CD4-positive, alpha-beta T cell treated with Interleukin-4 for 4 hours (primary cell): Measurements from ENCODE around the gene PRM1.
A peak's percentile ranks its signal among the peaks of the same experiment; 100 is the strongest.

ENCODE experiments used
- DNase-seq: peaks from one replicate; pipeline ENCODE4 v3.0.0-alpha.2; 2020

PRM1 gene, protein sequence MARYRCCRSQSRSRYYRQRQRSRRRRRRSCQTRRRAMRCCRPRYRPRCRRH

DNA sequence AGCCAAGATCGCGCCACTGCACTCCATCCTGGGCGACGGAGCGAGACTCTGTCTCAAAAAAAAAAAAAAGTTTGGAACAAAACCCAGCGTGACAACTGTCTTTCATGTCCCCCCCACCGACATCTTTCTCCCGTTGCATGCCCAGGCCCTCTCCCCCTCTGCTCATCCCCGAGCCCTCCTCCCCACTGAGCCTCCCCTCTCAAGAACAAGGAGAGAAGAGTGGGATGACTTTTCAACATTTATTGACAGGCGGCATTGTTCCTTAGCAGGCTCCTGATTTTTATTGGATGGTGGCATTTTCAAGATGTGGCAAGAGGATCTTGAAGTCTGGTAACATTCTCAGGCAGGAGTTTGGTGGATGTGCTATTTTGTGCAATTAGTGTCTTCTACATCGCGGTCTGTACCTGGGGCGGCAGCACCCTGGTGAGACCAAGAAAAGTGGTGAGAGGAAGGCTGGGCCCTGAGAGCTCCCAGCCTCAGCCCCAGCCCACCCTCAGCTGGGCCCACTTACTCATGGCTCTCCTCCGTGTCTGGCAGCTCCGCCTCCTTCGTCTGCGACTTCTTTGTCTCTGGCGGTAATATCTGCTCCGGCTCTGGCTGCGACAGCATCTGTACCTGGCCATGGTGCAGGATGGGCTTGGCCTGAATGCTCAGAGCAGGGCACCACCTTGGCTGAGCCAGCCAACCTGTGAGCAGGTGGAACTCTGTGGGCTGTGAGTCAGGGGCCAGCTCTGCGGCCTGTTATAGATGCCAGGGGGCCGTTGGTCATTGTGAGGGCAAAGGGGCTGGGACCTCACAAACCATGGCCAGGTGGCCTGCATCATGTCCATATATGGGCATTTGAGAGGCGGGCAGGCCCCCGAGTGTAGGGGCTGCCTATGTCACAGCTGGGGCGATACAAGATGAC lies at the start of gene PRM1:
TSS of gene PRM1 (minus strand) at position 715 of the 907 bp plus-strand sequence. CDS start at position 623, 92 bp downstream.
- DNase-seq: no peak

DNA sequence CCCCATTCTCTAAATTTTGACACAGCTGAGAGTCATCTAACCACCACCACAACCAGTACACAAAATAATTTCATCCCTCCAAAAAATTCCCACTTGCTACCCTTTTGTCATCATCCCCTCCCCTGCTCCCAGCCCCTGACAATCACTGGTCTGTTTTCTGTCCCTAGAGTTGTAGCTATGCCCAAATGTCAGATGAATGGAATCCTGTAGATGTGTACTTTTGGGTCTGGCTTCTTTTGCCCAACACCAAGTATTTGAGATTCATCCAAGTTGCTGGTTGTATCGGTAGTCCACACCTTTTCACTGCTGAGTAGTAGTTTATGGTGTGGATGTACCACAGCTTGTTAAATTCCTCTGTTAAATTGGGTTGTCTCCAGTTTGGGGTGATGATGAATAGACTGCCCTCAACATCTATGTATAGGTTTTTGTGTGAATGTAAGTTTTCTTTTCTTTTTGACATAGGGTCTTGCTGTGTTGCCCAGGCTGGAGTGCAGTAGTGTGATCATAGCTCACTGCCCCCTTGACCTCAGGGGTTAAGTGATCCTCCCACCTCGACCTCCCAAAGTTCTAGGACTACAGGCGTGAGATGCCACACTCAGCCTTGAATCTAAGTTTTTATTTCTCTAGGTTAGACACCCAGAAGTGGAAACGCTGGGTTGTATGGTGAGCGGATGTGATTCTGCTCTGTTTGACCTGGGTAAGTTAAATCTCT lies 49.6 kb upstream of the PRM1 start:
- DNase-seq: no peak

DNA sequence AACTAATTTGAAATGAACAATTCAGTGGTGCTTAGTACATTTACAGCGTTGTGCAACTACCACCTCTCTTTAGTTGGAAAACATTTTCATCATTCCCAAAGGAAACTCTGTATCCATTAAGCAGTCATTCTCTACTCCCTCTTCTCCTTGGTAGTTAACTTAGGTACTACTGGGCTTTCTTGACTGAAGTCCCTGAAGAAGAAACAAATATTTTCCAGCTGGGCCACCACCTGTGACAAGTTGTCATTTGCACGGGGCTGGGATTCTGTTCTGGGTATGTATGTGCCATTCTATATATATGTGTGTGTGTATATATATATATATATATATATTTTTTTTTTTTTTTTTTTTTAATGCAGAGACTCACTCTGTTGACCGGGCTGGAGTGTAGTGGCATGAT lies 48.8 kb upstream of the PRM1 start:
- no peak for DNase-seq

DNA sequence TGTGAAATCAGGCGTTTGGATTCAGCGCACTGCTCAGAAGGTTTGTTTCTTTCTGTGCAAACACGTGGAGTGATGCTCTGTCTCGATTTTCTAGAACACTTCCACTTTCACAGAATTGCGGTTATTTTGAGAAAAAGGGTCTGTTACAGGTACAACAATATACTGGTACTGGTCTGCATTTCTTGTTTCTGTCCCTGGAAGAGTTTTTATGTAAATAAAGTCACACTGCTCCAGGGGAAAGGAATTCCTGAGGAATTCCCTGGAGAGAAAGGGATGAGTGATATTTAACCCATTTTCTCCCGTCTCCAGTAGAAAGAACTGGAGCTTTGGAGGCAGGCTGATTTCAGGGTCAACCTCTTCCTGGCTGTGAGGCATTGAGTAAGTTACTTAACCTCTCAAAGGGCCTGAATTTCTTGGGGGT lies 48.0 kb upstream of the PRM1 start:
- DNase-seq: no peak

DNA sequence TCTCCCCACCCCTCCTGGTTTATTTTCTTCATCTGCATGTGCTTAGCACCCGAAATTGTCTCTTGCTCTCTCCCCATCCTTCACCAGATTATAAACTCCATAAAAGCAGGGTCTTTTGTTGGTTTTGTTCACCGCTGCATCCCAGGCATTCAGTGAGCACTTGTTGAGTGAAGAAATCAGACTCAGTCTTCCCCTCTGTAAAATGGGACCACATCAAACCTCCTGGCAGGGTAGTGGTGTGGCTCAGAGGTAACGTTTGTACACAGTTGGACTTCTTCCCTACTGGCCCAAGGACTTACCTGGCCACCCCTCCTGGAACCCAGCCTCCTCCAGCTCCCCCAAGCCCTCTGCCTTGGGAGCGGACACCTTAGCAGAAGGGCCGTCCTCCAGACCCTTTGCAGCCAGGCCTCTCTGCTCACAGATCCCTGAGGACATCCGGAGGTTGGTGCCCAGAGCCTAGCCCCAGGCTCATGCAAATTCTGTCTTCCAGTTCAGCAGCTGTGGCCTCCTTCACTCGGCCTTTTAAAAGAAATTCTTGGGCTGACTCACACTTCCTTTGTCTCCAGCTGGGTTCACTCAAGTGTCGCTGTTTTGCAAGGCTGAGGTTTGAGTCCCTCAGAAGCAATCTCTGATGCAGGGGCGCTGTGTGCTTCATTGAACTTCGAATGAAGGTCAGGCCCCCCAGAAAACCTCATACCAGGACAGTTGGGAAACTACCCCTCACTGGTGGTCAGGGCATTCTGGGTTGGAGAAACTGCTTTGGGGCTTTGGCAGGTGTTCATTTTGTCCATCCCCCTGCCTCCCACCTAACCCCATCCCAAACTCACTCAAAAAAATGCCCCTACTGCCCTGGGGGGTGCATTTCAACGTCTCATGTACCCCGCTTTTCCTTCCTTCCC lies 47.3 kb upstream of the PRM1 start:
- DNase-seq: peak; percentile 66

DNA sequence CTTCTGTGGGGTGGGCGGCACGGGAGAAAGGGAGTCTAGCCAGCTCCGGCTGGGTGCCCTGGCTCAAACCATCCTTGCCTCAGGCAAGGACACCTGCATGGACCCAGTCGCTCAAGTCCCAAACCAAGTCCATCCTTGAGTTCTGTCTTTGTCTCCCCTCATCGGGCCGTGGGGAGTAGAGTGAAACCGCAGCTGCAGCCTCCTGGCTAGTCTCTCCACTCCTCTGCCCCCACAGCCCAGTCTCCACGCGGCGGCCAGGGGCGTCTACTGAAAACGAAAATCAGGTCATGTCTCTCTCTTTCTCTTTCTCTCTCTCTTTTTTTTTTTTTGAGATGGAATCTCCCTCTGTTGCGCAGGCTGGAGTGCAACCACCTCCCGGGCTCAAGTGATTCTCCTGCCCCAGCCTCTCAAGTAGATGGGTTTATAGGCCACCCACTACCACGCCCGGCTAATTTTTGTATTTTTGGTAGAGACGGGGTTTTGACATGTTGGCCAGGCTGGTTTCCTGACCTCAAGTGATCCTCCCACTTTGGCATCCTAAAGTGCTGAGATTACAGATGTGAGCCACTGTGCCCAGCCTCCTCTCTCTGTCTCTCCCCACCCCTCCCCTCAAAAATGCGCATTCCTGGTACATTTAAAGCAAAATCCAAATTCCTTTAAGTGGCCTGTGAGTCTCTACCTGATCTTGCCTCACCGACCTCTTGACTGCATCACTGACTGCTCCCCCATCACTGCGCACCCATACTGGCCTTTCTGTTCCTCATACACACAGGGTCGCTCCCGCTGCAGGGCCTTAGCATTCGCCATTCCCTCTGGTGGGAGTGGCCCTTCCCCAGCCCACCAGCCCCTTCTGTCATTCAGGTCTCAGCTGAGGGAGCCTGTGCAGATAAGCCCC lies 46.4 kb upstream of the PRM1 start:
- DNase-seq: no peak

DNA sequence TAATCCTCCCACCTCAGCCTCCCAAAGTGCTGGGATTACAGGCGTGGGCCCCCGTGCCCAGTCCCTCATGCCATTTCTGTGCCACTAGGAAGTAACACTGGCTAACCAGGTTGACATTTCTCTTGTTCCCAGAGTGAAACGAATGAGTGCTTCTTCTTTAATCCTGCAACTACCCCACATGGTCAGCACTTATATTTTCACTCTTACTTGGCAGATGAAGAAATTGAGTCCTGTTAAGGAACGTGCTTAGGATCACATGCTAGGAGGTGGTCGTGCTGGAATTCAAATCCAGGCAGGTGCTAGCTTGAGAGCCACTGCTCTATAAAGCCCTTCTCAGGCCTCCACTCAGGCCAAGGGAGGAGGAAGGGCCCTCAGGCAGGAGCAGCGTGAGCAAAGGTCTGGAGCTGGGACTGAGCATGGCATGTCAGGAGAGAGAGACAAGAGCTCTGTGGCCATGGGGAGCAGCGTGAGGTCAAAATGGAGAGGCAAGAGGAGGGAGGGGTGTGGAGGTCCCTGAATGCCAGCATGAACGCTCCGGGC lies 45.7 kb upstream of the PRM1 start:
- DNase-seq: no peak

DNA sequence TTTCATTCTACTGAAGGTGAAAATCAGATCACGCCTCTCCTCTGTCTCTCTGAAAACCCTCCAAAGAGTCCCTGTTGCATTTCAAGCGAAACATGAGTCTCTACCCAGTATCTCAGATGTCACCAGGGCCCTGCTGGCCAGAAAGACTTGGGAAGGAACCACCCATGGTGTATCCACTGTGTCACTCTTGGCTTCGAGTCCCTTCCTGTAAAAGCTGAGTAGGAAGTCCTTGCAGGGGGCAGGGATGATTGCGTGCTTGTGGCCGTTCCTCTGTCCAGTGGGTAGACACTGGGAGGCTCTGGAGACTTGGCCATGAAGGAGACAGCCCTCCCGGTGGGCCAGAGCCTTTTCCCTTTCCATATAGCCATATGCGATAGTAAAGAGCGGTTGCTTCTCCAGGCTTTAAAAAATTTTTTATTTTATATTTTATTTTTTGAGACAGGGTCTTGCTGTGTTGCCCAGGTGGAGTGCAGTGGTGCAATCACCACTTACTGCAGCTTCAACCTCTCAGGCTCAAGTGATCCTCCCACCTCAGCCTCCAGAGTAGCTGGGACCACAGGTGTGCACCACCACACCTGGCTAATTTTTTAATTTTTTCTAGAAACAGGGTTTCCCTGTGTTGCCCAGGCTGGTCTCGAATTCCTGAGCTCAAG lies 45.1 kb upstream of the PRM1 start:
- DNase-seq: no peak

DNA sequence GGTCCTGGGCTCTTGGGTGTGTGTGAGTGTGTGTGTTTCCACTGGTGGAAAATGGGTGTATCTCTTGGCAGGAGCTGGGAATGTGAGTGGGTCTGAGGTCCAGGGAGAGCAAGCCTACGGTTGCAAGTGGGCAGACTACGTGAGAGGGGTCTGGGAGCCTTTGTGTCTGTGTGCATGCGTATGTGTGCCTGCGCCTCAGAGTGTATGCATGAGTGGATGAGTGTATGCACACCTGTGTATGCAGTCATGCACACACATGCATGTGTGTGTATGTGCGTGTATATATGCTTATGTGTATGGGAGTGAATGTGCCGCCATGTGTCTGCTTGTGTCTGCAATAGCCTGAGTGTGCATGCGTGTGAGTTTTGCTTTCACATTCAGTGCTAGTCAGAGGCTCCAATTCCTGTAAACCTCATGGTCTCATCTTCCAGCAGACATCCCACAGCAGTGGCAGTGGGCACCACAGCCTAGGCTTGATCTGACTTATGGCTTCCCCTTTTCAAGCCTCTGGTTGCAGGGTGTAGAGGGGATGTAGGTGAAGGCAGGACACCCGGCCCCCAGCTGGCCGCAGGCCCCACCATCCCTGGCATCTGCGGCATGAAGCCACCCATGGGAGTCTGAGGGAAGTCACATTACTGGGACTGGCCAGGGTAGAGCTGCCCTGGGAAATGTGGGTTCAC lies 44.4 kb upstream of the PRM1 start:
- DNase-seq: no peak

DNA sequence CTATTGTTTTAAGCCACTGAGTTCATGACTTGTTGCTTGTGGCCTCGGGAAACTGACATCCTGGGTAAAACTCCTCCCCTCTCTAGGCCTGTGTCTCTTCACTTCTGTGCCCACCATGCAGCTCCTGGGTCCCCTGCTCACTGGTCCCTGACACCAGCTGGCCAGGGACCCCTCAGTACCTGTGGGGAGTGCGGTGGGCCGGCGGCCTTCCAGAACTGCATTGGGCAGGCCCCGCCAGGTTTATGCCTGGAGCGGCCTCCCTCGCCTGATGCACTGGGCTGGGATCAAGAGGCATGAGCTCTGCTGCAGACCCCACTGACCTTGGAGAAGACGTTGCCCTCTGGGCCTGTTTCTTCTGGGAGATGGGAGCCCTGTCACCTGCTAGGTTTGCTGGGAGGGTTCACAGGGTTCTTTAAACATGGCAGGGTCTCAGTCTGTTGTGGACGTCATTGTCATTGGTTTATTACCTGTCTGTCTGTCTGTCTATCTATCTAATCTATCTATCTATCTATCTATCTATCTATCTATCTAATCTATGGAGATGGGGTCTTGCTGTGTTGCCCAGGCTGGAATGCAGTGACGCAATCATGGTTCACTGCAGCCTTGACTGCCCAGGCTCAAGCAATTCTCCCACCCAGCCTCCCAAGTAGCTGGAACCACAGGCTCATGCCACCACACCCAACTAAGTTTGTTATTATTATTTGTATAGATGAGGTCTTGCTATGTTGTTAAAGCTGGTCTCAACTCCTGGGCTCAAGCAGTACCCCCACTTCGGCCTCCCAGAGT lies 42.6 kb upstream of the PRM1 start:
- DNase-seq: no peak

DNA sequence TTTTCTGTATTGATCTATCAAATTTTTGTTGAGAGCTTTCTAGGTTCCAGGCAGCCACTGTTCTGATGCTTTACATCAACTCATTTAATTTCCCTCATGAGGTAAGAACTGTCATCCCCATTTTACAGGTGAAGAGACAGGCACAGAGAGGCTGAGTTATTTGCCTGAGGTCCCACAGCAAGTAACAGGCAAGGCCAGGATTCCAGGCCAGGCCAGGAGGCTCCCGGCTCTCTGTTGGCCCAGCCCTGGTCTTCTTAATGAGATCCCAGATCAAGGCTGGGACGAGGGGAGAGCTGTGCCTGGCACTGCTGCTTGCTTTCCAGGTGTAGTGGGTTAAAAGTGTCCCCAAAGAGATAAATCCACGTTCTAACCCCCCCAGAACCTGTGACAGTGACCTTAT lies 41.7 kb upstream of the PRM1 start:
- no peak for DNase-seq

DNA sequence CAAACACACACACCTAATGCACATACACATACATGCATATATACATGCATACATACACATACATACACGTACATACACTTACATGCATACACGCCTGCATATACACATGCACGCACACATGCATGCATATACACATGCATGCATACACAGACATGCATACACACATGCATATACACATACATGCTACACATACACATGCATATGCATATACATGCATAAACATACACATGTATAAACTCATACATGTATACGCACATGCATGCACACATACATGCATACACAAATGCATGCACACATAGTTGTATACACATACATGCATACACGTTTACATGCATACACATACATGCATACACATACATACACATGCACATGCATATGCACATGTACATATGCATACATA lies 40.5 kb upstream of the PRM1 start:
- DNase-seq: no peak

DNA sequence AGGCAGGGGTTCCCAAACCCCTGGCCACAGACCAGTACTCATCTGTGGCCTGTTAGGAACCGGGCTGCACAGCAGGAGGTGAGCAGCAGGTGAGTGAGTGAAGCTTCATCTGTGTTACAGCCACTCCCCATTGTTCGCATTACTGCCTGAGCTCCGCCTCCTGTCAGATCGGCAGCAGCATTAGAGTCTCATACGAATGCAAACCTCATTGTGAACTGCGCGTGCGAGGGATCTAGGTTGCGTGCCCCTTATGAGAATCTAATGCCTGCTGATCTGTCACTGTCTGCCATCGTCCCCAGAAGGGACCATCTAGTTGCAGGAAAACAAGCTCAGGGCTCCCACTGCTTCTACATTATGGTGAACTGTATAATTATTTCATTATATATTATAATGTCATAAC lies 39.0 kb upstream of the PRM1 start:
- no peak for DNase-seq

DNA sequence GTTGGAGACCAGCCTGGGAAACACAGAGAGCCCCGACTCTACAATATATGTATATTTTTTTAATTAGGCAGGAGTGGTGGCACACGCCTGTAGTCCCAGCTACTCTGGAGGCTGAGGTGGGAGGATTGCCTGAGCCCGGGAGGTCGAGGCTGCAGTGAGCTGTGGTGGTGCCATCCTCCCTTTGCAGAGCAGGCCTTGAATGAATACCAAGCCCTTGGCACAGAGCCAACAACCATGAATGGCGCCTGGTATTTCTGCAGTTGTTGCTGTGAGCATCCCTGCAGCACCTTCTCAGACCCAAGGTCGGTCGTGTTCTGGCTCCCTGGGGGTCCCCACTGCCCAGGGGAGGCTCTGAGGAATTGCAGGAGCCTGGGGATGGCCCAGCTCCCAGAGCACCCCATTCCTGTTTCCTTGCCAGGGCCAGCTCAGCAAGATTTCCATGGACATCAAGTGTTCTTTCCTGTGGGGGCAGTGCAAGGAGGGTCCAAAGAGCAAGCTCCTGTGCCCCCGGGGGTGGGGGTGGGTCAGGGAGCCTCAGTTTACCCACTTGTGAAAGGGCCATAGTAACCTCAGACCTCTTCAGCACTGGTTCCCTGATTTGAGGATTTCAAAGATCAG lies 38.5 kb upstream of the PRM1 start:
- no peak for DNase-seq

DNA sequence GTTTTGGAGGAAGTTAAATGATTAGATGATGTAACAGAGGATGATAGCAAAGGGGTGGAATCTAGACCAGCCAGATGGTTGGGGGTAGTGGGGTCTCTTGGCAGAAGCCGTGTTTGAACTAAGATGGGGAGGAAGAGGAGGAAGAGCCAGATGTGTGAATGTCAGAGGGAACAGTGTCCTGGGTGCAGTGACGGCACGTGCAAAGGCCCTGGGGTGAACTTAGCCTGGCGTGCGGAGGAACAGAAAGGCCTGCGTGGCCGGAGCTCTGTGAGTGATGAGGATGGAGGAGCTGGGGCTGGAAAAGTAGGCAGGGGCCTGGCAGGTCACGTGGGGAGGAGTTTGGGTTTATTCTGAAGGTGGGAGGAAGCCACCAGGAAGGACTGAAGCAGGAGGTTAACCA lies 37.7 kb upstream of the PRM1 start:
- no peak for DNase-seq

DNA sequence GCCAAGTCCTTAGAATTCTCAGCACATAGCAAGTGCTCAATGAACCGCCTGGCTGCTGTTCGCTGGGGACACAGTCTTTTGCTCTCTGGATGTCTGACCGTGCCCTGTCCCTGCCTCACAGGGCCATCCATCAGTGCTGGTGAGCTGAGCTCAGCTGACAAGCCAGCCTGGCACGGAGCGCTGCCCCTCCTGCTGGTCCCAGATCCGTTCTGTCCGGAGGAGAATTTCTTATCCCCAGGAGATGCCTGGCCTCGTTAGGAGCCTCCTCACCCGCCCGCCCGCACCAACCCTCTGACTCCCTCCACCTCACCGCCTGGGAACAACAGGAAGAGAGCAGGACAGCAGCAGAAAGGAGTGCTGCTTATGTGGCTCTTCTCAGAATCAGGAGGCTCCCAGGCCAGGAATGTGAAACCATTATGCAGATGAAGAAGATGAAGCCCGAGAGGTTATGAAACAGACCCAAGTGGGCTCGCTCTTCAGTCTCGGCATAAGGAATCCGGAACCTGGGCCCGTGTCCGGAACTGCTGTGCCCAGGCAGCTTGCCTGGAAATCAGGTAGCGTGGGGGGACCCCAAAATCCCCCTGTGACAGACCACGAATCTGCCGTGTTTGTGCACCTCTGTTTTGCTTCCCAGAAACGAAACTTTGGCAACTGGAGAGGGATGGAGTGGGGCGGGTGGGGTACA lies 35.3 kb upstream of the PRM1 start:
- DNase-seq: no peak

DNA sequence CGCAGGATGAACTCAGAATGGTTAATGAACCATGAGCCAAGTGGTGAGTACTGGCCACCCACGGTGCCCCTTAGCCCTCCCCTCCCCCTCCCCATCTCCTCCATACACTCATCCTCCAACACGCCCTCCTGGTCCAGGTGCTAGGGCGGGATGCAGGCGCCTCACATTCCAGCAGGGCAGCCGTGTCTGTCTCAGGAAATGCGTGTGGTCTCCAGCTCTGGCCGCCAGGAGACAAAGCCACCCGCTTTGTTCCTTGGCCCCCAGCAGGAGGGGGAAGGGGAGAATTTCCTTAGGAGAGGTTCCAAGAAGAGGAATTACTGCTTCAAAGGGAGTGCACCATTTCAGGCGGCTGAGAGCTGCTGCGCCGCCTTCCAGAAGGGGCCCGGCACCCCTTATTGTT lies 34.4 kb upstream of the PRM1 start:
- no peak for DNase-seq

DNA sequence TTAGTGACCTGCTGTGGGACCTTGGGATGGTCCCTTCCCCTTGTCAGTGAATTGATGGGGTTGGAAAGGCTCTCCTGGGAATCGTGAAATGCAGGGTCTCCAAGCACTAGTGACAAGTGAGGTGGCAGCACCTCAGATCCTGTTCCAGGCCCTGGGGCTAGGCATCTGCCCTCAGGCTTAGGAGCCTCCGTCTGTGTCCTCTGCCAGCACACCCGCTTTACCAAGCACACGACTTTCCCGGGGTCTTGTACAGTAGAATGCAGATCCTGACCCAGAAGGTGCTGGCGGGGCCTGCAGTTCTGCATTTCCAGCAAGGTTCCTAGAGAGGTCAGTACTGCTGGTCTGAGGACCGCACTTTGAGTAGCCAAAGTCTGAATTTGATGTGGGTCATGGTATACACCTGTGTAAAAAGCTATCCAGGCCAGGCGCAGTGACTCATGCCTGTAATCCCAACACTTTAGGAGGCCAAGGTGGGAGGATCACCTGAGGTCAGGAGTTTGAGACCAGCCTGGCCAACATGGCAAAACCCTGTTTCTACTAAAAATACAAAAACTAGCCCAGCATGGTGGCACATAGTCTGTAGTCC lies 33.3 kb upstream of the PRM1 start:
- no peak for DNase-seq
